HS-5 (cell line): Measurements from ENCODE around the gene ENO2.

Experiments used
- DNase-seq: peaks from one replicate; pipeline ENCODE4 v3.0.0-alpha.2; 2012; ENCODE audit warnings: low read depth

The ENO2 gene

GRCh38 chr12:6948873-6949594 lies 34.7 kb downstream of the ENO2 start:
- DNase-seq: no peak

- no peak for DNase-seq
These were observed 36.0 kb downstream of the ENO2 start for GRCh38 chr12:6950401-6950801.

- DNase-seq: no peak
These were observed 36.6 kb downstream of the ENO2 start, which contains the start of gene PTPN6 for GRCh38 chr12:6950811-6951540. PTPN6 (plus strand) TSS chr12:6951356; CDS start chr12:6951513, 157 bp downstream.

- no peak for DNase-seq
These were observed 37.3 kb downstream of the ENO2 start for GRCh38 chr12:6951551-6952120.

DNA sequence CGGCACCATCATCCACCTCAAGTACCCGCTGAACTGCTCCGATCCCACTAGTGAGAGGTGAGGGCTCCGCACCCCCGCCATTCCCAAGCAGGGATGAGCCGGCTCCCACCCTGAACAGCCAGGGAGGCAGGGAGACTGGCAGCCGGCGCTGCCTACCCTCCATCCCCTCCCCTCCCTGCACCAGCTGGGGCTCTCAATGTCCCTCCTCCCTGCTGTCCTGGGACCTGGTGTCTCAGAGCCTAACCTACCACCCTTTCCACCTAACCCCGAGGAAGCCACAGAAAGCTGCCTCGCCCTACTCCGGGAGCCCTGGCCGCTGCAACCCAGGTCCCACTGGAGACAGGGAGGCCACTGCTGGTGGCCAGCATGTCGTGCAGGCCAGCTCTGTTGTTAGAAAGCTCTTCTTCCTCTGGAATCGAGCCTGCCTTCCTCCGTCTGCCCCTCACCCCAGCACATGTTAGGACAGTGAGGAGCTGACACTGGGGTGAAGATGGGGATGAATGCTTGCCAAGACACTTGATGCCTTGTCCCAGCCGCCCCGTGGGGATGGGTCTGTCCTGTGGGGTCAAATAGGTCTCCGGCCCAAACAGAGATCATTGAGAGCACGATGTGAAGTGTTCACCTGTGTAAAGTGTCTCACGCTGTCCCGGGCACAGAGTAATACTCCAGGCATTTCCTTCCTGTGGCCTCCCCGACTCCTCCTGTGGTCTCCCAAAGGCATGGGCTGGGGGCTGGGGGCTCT lies 37.9 kb downstream of the ENO2 start:
- DNase-seq: no peak

DNA sequence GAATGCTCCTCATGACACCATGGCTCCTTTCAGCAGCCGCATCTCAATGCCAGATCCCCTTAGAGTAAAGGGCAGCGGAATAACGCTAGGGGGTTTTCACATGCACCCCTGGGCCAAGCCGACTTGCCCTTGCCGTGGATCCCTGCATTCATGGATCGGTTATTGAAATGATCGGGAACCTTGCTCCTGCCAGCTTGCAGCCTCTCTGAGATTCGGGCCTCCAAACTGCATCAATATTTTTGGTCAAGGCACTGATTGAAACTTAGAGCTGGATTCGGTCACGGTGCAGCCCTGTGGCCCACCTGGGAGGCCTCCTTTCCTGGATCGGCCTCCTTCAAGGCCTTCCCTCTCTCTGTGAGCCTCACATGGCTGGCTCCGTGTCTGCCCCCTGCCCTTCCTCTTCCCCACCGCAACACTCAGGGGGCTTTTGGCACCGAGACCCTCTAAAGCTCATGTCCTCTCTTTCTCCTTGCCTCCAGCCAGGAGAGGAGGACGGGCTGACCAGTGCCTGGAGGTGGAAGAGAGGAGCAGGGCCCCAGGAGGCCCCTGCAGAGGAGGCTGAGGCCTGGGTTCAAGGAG lies 38.6 kb downstream of the ENO2 start:
- DNase-seq: no peak

GRCh38 chr12:6953442-6954315 lies 39.3 kb downstream of the ENO2 start:
- DNase-seq: no peak

- no peak for DNase-seq
These were observed 40.1 kb downstream of the ENO2 start for GRCh38 chr12:6954316-6955107.

GRCh38 chr12:6955108-6956020 lies 41.0 kb downstream of the ENO2 start:
- DNase-seq: no peak

GRCh38 chr12:6956021-6956727 lies 41.8 kb downstream of the ENO2 start:
- no peak for DNase-seq

GRCh38 chr12:6957151-6957701 lies 42.8 kb downstream of the ENO2 start:
- no peak for DNase-seq

DNA sequence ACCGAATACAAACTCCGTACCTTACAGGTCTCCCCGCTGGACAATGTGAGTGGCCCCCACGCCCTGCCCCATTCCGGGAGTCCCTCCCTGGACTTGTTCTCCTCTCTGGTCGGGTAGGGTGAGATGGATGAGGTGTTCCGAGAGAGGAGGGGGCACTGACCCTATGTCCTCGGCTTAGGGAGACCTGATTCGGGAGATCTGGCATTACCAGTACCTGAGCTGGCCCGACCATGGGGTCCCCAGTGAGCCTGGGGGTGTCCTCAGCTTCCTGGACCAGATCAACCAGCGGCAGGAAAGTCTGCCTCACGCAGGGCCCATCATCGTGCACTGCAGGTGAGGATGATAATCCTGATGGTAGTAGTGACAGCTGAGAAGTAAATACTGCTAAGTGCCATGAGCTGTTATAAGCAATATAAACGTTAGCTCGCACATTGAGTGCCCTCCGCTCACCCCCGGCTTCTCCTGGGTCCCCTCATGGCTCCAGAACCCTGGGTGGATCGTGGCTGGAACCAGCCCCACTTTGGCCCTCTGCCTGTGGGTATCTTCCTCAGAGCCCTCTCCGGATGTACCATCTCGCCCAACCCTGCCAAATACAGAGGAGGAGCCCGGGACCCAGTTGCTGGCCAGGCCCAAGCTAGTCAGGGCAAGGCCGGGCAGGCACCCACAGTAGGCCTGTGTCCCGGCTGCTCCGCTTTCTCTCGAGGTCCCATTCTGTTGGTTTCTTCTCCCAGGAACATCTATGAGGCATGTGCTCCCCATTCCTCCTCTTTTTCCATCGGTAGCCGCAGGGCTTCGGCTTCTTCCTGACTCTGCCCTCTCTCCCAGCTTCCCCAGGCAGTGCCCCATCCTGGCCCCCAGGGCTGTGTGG lies 43.6 kb downstream of the ENO2 start:
- DNase-seq: no peak

GRCh38 chr12:6958609-6959057 lies 44.3 kb downstream of the ENO2 start:
- no peak for DNase-seq

DNA sequence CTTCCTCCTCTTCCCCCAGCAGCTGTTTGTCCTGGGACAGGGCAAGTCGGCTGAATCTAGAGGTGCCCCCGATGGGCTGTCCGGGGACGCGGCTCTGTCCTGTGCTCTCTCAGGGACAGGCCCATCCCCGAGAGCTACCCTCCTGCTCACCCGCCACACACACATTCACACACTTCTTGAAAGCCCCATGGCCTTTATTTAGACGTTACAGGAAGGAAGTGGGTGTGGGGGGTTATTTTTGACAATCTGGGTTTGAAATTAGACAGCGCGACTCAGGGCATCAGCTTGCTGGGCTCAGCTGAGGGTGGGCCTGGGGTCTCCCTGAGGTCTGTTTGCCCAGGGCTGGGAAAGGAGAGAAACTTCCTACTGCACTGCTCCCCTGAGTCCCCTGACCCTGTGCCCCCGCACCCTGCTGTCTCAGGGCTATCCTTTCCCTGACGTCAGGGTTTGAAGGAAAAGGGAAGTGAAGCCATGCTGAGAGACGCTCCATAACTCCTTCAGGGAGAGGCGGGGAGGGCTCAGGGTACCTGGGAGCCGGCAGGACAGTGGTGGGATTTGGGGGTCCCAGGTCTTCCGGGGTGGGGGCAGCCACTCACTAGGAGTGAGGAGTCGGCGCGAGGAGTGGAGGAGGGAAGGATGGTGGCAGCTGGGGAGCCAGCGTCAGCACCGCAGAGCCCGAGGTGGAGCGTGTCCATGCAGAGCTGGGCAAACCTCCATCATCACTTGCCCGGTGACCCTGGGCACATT lies 44.9 kb downstream of the ENO2 start:
- DNase-seq: no peak

DNA sequence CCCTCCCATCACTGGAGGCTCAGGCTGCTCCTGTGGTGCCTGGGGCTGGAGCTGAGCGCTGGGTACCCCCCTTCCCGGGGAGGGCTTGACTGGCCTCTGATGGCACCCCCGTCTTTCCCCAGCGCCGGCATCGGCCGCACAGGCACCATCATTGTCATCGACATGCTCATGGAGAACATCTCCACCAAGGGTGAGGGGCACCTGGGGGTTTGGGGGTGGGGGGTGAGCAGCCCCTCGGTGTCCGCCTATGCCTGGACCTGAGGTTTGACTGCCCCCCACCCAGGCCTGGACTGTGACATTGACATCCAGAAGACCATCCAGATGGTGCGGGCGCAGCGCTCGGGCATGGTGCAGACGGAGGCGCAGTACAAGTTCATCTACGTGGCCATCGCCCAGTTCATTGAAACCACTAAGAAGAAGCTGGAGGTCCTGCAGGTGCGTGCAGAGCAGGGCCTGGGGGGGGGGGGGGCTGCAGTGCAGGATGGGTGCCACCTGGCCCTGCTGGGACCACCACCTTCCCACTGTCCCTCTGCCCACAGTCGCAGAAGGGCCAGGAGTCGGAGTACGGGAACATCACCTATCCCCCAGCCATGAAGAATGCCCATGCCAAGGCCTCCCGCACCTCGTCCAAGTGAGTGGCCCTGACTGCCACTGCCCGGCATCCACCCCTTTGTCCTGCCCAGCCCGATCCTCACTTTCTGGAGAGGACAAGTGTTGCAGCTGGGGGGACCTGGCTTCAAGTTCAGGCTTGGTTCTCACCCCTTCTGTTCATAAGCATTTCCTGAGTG lies 45.6 kb downstream of the ENO2 start:
- DNase-seq: no peak
